ENCODE results near the gene DNAH17. TPM values are rescaled to one million over a fixed set of nuclear protein-coding genes. Genes with fewer than 3 reads are reported as not detected.
A peak's percentile ranks its signal among the peaks of the same experiment; 100 is the strongest.

Gene DNAH17
- polyA plus RNA-seq, 3 donors, result 0.01 to 0.51 (median 0.11) TPM

DNA sequence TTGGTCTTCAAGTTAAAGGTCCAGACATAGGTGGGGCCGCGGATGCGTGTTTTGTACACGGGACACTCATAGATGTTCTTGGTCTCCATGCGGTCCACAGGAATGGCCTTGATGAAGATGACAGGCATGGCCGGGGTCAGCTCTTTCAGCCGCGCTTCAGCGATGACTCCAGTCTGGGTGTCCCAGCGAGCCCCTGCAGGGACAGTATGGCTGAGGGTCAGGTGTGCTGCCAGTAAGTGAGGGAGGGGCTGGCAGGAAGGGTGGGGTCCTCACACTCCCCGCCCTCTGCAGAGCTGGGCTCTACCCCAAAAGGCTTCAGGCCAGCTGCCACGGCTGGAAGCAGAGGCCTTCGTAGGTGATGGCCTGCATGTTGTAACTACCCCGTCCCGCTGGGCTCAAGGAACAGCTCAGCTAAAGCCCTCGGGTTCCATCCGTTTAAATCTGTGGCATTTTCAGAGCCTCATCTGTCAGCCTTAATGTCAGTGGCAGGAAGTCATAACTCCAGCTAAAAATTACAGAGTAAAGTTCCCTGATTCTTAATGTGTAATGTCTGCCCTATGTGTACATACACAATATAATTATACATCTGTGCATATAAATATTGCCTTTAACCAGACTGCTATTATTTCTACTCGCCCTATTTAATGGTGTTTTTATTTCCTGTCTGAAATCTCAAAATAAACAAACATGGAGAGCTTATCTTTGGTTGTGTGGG, 153.1 kb downstream of the DNAH17 start:
- intact Hi-C loops (cut with micrococcal nuclease), result loop anchor here (2.0 to 10.0 kb wide), 4 partner anchors 62 to 309 kb away; partner anchors contain the start of gene SOCS3 (in 1 of the 2)
- Mint-ChIP-seq H3K9me3 (peaks cover 0 to 5% (median 0%) of the 10 kb centered on the region in 7 donors), H3K4me3 (no peak overlapping the region), H3K27me3 (ENCODE audit: low read depth in 3 of 3) (peaks cover 0 to 2% (median 0%) of the 10 kb centered on the region in 3 donors), H3K36me3 (peaks cover 91 to 100% of the 10 kb centered on the region in 2 donors), H3K27ac (peak overlapping the region in 6 of 7 donors; percentile 43 to 83 (median 66)), H3K4me1 (peaks cover 18% of the 10 kb centered on the region)
- Histone ChIP-seq H3K27me3 (ENCODE audit: control insufficient read depth in 2 of 2, insufficient read depth in 2 of 2, low read length in 2 of 2) (no peaks in the 10 kb centered on the region), H4K20me1 (ENCODE audit: insufficient read depth, low read length) (peaks cover 14% of the 10 kb centered on the region), H3K9me3 (replicated peaks in 1 of 2; ENCODE audit: control insufficient read depth in 1 of 2, insufficient read depth in 1 of 2, low read length in 2 of 2) (no peaks in the 10 kb centered on the region), H3K79me2 (ENCODE audit: insufficient read depth, low read length) (peaks cover 15% of the 10 kb centered on the region), H2AFZ (ENCODE audit: insufficient read depth, low read depth, low read length, poor library complexity, severe bottlenecking) (no peak overlapping the region), H3K4me3 (replicated peaks in 1 of 3; ENCODE audit: low read depth in 2 of 3, low read length in 3 of 3) (no peak overlapping the region), H3K27ac (ENCODE audit: low read depth in 1 of 2, low read length in 2 of 2) (peak overlapping the region in 1 of 2 donors; percentile 38), H3K9ac (ENCODE audit: insufficient read depth, low read length, poor library complexity, severe bottlenecking) (no peak overlapping the region), H3K36me3 (replicated peaks in 1 of 2; ENCODE audit: control insufficient read depth in 1 of 2, insufficient read depth in 2 of 2, low read length in 2 of 2) (peaks cover 82 to 97% of the 10 kb centered on the region in 2 donors), H3K4me1 (ENCODE audit: control insufficient read depth in 1 of 2, insufficient read depth in 2 of 2, low read length in 2 of 2) (peaks cover 4 to 15% of the 10 kb centered on the region in 2 donors), H3K4me2 (replicated peaks; ENCODE audit: extremely low read depth, low read length, poor library complexity, severe bottlenecking) (no peak overlapping the region)
- TF ChIP-seq, protein P1, sequence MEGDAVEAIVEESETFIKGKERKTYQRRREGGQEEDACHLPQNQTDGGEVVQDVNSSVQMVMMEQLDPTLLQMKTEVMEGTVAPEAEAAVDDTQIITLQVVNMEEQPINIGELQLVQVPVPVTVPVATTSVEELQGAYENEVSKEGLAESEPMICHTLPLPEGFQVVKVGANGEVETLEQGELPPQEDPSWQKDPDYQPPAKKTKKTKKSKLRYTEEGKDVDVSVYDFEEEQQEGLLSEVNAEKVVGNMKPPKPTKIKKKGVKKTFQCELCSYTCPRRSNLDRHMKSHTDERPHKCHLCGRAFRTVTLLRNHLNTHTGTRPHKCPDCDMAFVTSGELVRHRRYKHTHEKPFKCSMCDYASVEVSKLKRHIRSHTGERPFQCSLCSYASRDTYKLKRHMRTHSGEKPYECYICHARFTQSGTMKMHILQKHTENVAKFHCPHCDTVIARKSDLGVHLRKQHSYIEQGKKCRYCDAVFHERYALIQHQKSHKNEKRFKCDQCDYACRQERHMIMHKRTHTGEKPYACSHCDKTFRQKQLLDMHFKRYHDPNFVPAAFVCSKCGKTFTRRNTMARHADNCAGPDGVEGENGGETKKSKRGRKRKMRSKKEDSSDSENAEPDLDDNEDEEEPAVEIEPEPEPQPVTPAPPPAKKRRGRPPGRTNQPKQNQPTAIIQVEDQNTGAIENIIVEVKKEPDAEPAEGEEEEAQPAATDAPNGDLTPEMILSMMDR (IDR thresholded peaks at IDR 0.05), result no peak
- WGBS (ENCODE audit: insufficient coverage), result 88% methylated on average over 14 of the region's 18 CpGs
- DNase-seq, result no peak

DNA sequence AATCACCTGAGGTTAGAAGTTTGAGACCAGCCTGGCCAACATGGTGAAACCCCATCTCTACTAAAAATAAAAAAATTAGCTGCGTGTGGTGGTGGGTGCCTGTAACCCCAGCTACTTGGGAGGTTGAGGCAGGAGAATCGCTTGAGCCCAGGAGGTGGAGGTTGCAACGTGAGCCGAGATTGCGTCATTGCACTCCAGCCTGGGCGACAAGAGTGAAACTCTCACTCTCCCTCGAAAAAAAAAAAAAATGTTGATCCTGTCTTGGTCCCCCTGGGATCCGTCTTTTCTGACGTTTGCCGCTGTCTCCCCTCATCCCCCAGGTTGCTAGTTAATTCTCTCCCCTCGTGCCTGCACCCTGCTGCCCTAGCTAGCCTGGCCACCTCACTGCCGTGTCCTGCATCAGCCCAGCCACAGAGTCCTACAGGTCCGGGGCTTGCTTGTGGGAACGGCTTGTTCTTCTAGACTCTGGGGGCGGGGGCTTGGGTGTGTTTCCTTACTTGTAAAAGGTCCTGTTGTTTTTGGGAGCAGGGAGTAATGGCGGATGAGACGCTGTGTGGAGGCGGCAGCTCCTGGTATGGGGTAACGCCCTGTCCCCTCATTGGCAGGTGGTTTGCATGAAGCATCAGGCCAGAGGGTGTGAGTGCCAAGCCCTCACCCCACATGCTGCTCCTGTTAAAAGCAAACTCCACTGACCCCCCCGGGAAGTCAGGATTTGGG, 154.2 kb downstream of the DNAH17 start:
- 79% methylated on average over 9 of the region's 20 CpGs for WGBS (ENCODE audit: insufficient coverage)
- Histone ChIP-seq H3K9ac (ENCODE audit: insufficient read depth, low read length, poor library complexity, severe bottlenecking) (no peak overlapping the region), H3K27ac (ENCODE audit: low read depth in 1 of 2, low read length in 2 of 2) (peak overlapping the region in 1 of 2 donors; percentile 12), H3K27me3 (ENCODE audit: control insufficient read depth in 2 of 2, insufficient read depth in 2 of 2, low read length in 2 of 2) (no peaks in the 10 kb centered on the region), H4K20me1 (ENCODE audit: insufficient read depth, low read length) (peaks cover 14% of the 10 kb centered on the region), H3K4me3 (replicated peaks in 1 of 3; ENCODE audit: low read depth in 2 of 3, low read length in 3 of 3) (no peak overlapping the region), H3K9me3 (replicated peaks in 1 of 2; ENCODE audit: control insufficient read depth in 1 of 2, insufficient read depth in 1 of 2, low read length in 2 of 2) (no peaks in the 10 kb centered on the region), H2AFZ (ENCODE audit: insufficient read depth, low read depth, low read length, poor library complexity, severe bottlenecking) (no peak overlapping the region), H3K4me1 (ENCODE audit: control insufficient read depth in 1 of 2, insufficient read depth in 2 of 2, low read length in 2 of 2) (peaks cover 4 to 15% of the 10 kb centered on the region in 2 donors), H3K79me2 (ENCODE audit: insufficient read depth, low read length) (peaks cover 26% of the 10 kb centered on the region), H3K4me2 (replicated peaks; ENCODE audit: extremely low read depth, low read length, poor library complexity, severe bottlenecking) (no peak overlapping the region), H3K36me3 (replicated peaks in 1 of 2; ENCODE audit: control insufficient read depth in 1 of 2, insufficient read depth in 2 of 2, low read length in 2 of 2) (peaks cover 75 to 88% of the 10 kb centered on the region in 2 donors)
- peaks cover 20% of the 10 kb centered on the region for H3K4me1 Mint-ChIP-seq
- DNase-seq, result no peak
- H3K9me3 Mint-ChIP-seq, result peaks cover 0 to 3% (median 0%) of the 10 kb centered on the region in 7 donors
- peaks cover 0 to 2% (median 0%) of the 10 kb centered on the region in 3 donors for H3K27me3 Mint-ChIP-seq (ENCODE audit: low read depth in 3 of 3)
- intact Hi-C loops (cut with micrococcal nuclease), result loop anchor here (1.0 to 10.0 kb wide), 5 partner anchors 61 to 308 kb away; partner anchors contain the start of gene SOCS3 (in 2 of the 2)
- H3K36me3 Mint-ChIP-seq, result peaks cover 88 to 95% of the 10 kb centered on the region in 2 donors
- TF ChIP-seq, protein P1 (IDR thresholded peaks at IDR 0.05), result no peak
- H3K27ac Mint-ChIP-seq, result peak overlapping the region in 6 of 7 donors; percentile 22 to 90 (median 67)
- H3K4me3 Mint-ChIP-seq, result no peak overlapping the region

Measured in CD14-positive monocyte (primary cell).